Ishikawa (cell line): ENCODE measurements around the gene ANKMY2.

Experiments used
- CEBPB ChIP-seq: IDR thresholded peaks from 2 replicates; pipeline ENCODE4 v1.6.1; 2012
- CREB1 ChIP-seq: IDR thresholded peaks from 2 replicates; pipeline ENCODE4 v1.6.1; 2012; ENCODE audit warnings: low read depth
- EGR1 ChIP-seq: IDR thresholded peaks from 2 replicates; pipeline ENCODE4 v1.6.1; 2012
- EP300 ChIP-seq: IDR thresholded peaks from 2 replicates; pipeline ENCODE4 v1.6.1; 2012; ENCODE audit warnings: borderline replicate concordance
- FOXM1 ChIP-seq: IDR thresholded peaks from 2 replicates; pipeline ENCODE4 v1.6.1; 2012; ENCODE audit warnings: low read depth, borderline replicate concordance
- MAX ChIP-seq: IDR thresholded peaks from 2 replicates; pipeline ENCODE4 v1.6.1; 2012
- NFIC ChIP-seq: IDR thresholded peaks from 2 replicates; pipeline ENCODE4 v1.6.1; 2012
- RAD21 ChIP-seq: IDR thresholded peaks from 2 replicates; pipeline ENCODE4 v1.6.1; 2012; ENCODE audit warnings: low read depth
- REST ChIP-seq: IDR thresholded peaks from 2 replicates; pipeline ENCODE4 v1.6.1; 2012; ENCODE audit warnings: low read depth, mild to moderate bottlenecking
- TAF1 ChIP-seq: IDR thresholded peaks from 2 replicates; pipeline ENCODE4 v1.6.1; 2012; ENCODE audit warnings: low read depth, mild to moderate bottlenecking
- TCF12 ChIP-seq: IDR thresholded peaks from 2 replicates; pipeline ENCODE4 v1.6.1; 2012; ENCODE audit warnings: low read depth
- TEAD4 ChIP-seq: IDR thresholded peaks from 2 replicates; pipeline ENCODE4 v1.6.1; 2012
- USF1 ChIP-seq: IDR thresholded peaks from 2 replicates; pipeline ENCODE4 v1.6.1; 2012
- YY1 ChIP-seq: IDR thresholded peaks from 2 replicates; pipeline ENCODE4 v1.6.1; 2012; ENCODE audit warnings: low read depth
- ZBTB7A ChIP-seq: IDR thresholded peaks from 2 replicates; pipeline ENCODE4 v1.6.1; 2012; ENCODE audit warnings: low read depth

Gene ANKMY2

GRCh38 chr7:16558761-16559302 lies 86.7 kb downstream of the ANKMY2 start:
- TF ChIP-seq TAF1 (no peak), EP300 (no peak), REST (no peak)

- TF ChIP-seq RAD21 (no peak), REST (no peak), TEAD4 (no peak), EGR1 (no peak)
Measured at GRCh38 chr7:16556359-16556758, 89.2 kb downstream of the ANKMY2 start.

GRCh38 chr7:16554518-16555236 lies 90.9 kb downstream of the ANKMY2 start:
- TF ChIP-seq REST (no peak), TAF1 (no peak), RAD21 (no peak), ZBTB7A (no peak), TEAD4 (no peak), EGR1 (no peak), EP300 (no peak), NFIC (no peak)

- no peak for TF ChIP-seq USF1
- TF ChIP-seq TCF12, result no peak
- no peak for TF ChIP-seq RAD21
- no peak for TF ChIP-seq EGR1
- no peak for TF ChIP-seq EP300
- TF ChIP-seq TEAD4, result no peak
- no peak for TF ChIP-seq REST
- no peak for TF ChIP-seq ZBTB7A
- no peak for TF ChIP-seq MAX
- no peak for TF ChIP-seq TAF1
- no peak for TF ChIP-seq YY1
- no peak for TF ChIP-seq FOXM1
- TF ChIP-seq CEBPB, result no peak
- no peak for TF ChIP-seq NFIC
- no peak for TF ChIP-seq CREB1
Measured at GRCh38 chr7:16550671-16551070, 94.9 kb downstream of the ANKMY2 start.
